Lower leg skin (tissue), 4 donors: Measurements from ENCODE around the gene SIN3B. TPM values are rescaled to one million over a fixed set of nuclear protein-coding genes. Genes with fewer than 3 reads are reported as not detected.

ENCODE experiments used
- DNase-seq, 2 donors: peaks; one replicate each; pipeline ENCODE4 v3.0.0-alpha.2; 2019; ENCODE audit warnings: low spot score in 2 of 2
- H3K4me3 ChIP-seq: fragments of 200-600 bp; sonication (generic); 2 replicates; pipeline ENCODE4 v1.5.1; 2017; ENCODE audit warnings: mild to moderate bottlenecking, low read depth; ENCODE audit not compliant: poor library complexity, severe bottlenecking
- CTCF ChIP-seq, 3 donors: fragments of 450-650 bp; IDR thresholded peaks; one replicate each; pipeline ENCODE4 v1.5.1; 2016; ENCODE audit warnings: antibody characterized with exemption in 3 of 3, mild to moderate bottlenecking in 3 of 3, moderate library complexity in 2 of 3
- POLR2A ChIP-seq, 2 donors: fragments of 450-650 bp; IDR thresholded peaks; one replicate each; pipeline ENCODE4 v1.6.1; 2016 to 2017; ENCODE audit warnings: antibody characterized with exemption in 2 of 2, mild to moderate bottlenecking in 1 of 2, moderate library complexity in 1 of 2
- WGBS, 2 donors: methylation state at CpG; one replicate each; pipeline ENCODE4 v1.1.5; 2018; 5-methylcytosine and 5-hydroxymethylcytosine counted together
- intact Hi-C: fragments of 100-400 bp; cut with DNase I; formaldehyde crosslinking; loops from one replicate; pipeline ENCODE4 v1.15.0; 2023; ENCODE audit warnings: low total_unique reads
- total RNA-seq, 4 donors: library from RNA; depleted of rRNA; stranded (reverse); fragments of >200 nt; gene quantifications; one replicate each; pipeline ENCODE4 v1.1.0, GENCODE V29; 2016

SIN3B gene
- total RNA-seq, 4 donors from 2014 or later: 26.3 to 54.4 (median 40.1) TPM

GRCh38 chr19:16897029-16897855, 68.0 kb downstream of the SIN3B start:
- TF ChIP-seq CTCF (IDR thresholded peaks at IDR 0.05) (no peak), POLR2A (IDR thresholded peaks at IDR 0.05) (no peak)
- DNase-seq: peak; percentile 95 to 98
- H3K4me3 ChIP-seq: peak overlapping the region; percentile 46
- WGBS, 2 donors: 1% methylated on average over 51 to 52 of the region's 68 CpGs
- intact Hi-C loops: no loop called here

GRCh38 chr19:16897856-16898161, 68.6 kb downstream of the SIN3B start:
- no peak for DNase-seq
- WGBS, 2 donors: 9 to 18% methylated on average over 16 to 20 of the region's 30 CpGs
- H3K4me3 ChIP-seq: peak overlapping the region; percentile 46
- no peak for TF ChIP-seq CTCF (IDR thresholded peaks at IDR 0.05)
- no peak for TF ChIP-seq POLR2A (IDR thresholded peaks at IDR 0.05)
- intact Hi-C loops: no loop called here

- 87 to 90% methylated on average over 12 of the region's 12 CpGs for WGBS, 2 donors
- TF ChIP-seq CTCF (IDR thresholded peaks at IDR 0.05) (no peak), POLR2A (IDR thresholded peaks at IDR 0.05) (no peak)
- H3K4me3 ChIP-seq: no peak overlapping the region
- no peak for DNase-seq
- intact Hi-C loops: no loop called here
Observed at GRCh38 chr19:16898361-16899015, 69.3 kb downstream of the SIN3B start.

GRCh38 chr19:16899566-16900075, 70.4 kb downstream of the SIN3B start:
- no peak for DNase-seq
- intact Hi-C loops: no loop called here
- TF ChIP-seq CTCF (IDR thresholded peaks at IDR 0.05) (no peak), POLR2A (IDR thresholded peaks at IDR 0.05) (no peak)
- H3K4me3 ChIP-seq: no peak overlapping the region
- WGBS, 2 donors: 42 to 45% methylated on average over 7 of the region's 7 CpGs

GRCh38 chr19:16901491-16902175, 72.4 kb downstream of the SIN3B start:
- 85 to 88% methylated on average over 18 to 19 of the region's 19 CpGs for WGBS, 2 donors

More at GRCh38 chr19:16901491-16902175, 72.4 kb downstream of the SIN3B start:
- intact Hi-C loops: no loop called here
- H3K4me3 ChIP-seq: no peak overlapping the region
- TF ChIP-seq POLR2A (IDR thresholded peaks at IDR 0.05): no peak
- TF ChIP-seq CTCF (IDR thresholded peaks at IDR 0.05): no peak
- DNase-seq: no peak
